Measurements from ENCODE around the gene MKKS. TPM values are rescaled to one million over a fixed set of nuclear protein-coding genes. Genes with fewer than 3 reads are reported as not detected.

Gene MKKS
- total RNA-seq (17.4 and 17.5 TPM in 2 replicates), polyA plus RNA-seq (8.3 and 15.0 TPM in 2 replicates)

GRCh38 chr20:10433623-10434466 is at the start of gene MKKS:
Gene MKKS, minus strand, starts transcription at chr20:10434222. Its CDS starts 20,708 bp downstream, at chr20:10413514.
- H2AFZ ChIP-seq = peak within 1 kb of the TSS; percentile 67
- no peaks in the 10 kb centered on the region for H3K9me2 ChIP-seq (replicated peaks; ENCODE audit: insufficient read depth)
- H3K27ac ChIP-seq = peak within 1 kb of the TSS; percentile 90
- H4K20me1 ChIP-seq (ENCODE audit: insufficient read depth, poor library complexity, severe bottlenecking) = no peaks in the 10 kb centered on the region
- peak; percentile 96 for DNase-seq (ENCODE audit: low spot score)
- no peaks in the 10 kb centered on the region for H3K36me3 ChIP-seq (replicated peaks; ENCODE audit: insufficient read depth, low read depth)
- WGBS (ENCODE audit: low lambda C conversion rate, missing lambda C conversion rate) = under 1% methylated on average over 70 of the region's 73 CpGs
- peak within 1 kb of the TSS; percentile 50 for H3K4me3 ChIP-seq
- peaks cover 70% of the 10 kb centered on the region for H3K79me2 ChIP-seq
- H3K9me3 ChIP-seq (ENCODE audit: low read depth) = no peaks in the 10 kb centered on the region
- H3K27me3 ChIP-seq = no peaks in the 10 kb centered on the region
- peaks cover 6% of the 10 kb centered on the region for H3K4me1 ChIP-seq (ENCODE audit: insufficient read depth)
- TF ChIP-seq EZH2 (IDR thresholded peaks at IDR 0.05; ENCODE audit: borderline replicate concordance) (no peak), EZH2phosphoT487 (IDR thresholded peaks at IDR 0.05; ENCODE audit: low read depth, severe bottlenecking, unreplicated experiment) (no peak), CTCF (IDR thresholded peaks at IDR 0.05; ENCODE audit: poor library complexity) (no peak)
- H3K4me2 ChIP-seq = peak within 1 kb of the TSS; percentile 87

GRCh38 chr20:10483691-10484090 is 49.7 kb upstream of the MKKS start:
- Histone ChIP-seq H3K36me3 (replicated peaks; ENCODE audit: insufficient read depth, low read depth) (no peaks in the 10 kb centered on the region), H3K9me2 (replicated peaks; ENCODE audit: insufficient read depth) (no peaks in the 10 kb centered on the region), H3K4me3 (no peak overlapping the region), H3K9me3 (ENCODE audit: low read depth) (no peaks in the 10 kb centered on the region), H3K4me1 (ENCODE audit: insufficient read depth) (no peaks in the 10 kb centered on the region), H3K4me2 (no peak overlapping the region), H3K27me3 (no peaks in the 10 kb centered on the region), H3K27ac (peak overlapping the region; percentile 1), H3K79me2 (peaks cover 5% of the 10 kb centered on the region), H2AFZ (no peak overlapping the region), H4K20me1 (ENCODE audit: insufficient read depth, poor library complexity, severe bottlenecking) (no peaks in the 10 kb centered on the region)
- WGBS (ENCODE audit: low lambda C conversion rate, missing lambda C conversion rate) = 73% methylated on average over 2 of the region's 2 CpGs
- DNase-seq (ENCODE audit: low spot score) = no peak
- TF ChIP-seq EZH2phosphoT487 (IDR thresholded peaks at IDR 0.05; ENCODE audit: low read depth, severe bottlenecking, unreplicated experiment) (no peak), EZH2 (IDR thresholded peaks at IDR 0.05; ENCODE audit: borderline replicate concordance) (no peak), CTCF (IDR thresholded peaks at IDR 0.05; ENCODE audit: poor library complexity) (no peak)

- Histone ChIP-seq H3K9me3 (ENCODE audit: low read depth) (no peaks in the 10 kb centered on the region), H3K79me2 (peaks cover 10% of the 10 kb centered on the region), H3K36me3 (replicated peaks; ENCODE audit: insufficient read depth, low read depth) (no peaks in the 10 kb centered on the region), H4K20me1 (ENCODE audit: insufficient read depth, poor library complexity, severe bottlenecking) (no peaks in the 10 kb centered on the region), H3K4me2 (no peak overlapping the region), H3K4me3 (no peak overlapping the region), H3K9me2 (replicated peaks; ENCODE audit: insufficient read depth) (no peaks in the 10 kb centered on the region), H3K27ac (no peak overlapping the region), H3K27me3 (no peaks in the 10 kb centered on the region), H2AFZ (no peak overlapping the region), H3K4me1 (ENCODE audit: insufficient read depth) (no peaks in the 10 kb centered on the region)
- TF ChIP-seq EZH2phosphoT487 (IDR thresholded peaks at IDR 0.05; ENCODE audit: low read depth, severe bottlenecking, unreplicated experiment) = no peak
- TF ChIP-seq EZH2 (IDR thresholded peaks at IDR 0.05; ENCODE audit: borderline replicate concordance) = no peak
- TF ChIP-seq CTCF (IDR thresholded peaks at IDR 0.05; ENCODE audit: poor library complexity) = no peak
- 75% methylated on average over 5 of the region's 5 CpGs for WGBS (ENCODE audit: low lambda C conversion rate, missing lambda C conversion rate)
- DNase-seq (ENCODE audit: low spot score) = no peak
Observed at GRCh38 chr20:10481676-10482075, 47.7 kb upstream of the MKKS start.

Data from hepatocyte (in vitro differentiated cells).